ENCODE results near the gene AATF. TPM values are rescaled to one million over a fixed set of nuclear protein-coding genes. Genes with fewer than 3 reads are reported as not detected.

The AATF gene
- total RNA-seq, 1 experiment from 2014 or later = 186 TPM

DNA sequence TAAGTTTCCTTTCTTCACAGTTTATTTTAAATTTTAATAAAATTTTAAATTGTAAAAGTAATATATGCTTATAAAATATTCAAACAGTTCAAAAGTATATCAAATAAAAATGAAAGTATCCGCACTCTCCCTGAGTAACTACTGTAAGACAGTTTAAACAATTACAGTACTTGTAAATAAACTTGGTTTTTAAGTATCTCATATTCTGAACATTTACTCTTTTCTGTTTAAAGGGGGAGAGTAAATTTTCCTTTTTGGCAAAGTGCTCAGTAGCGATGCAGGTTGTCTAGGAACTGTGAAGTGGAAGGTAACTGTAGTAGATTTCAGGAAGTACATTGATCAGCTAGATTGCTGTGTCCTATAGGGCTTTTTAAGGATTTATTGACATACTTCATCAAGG is 28.8 kb downstream of the AATF start:
- DNase-seq = no peak
- H3K27ac Mint-ChIP-seq (ENCODE audit: unreplicated experiment) = no peak overlapping the region
- H3K27me3 Mint-ChIP-seq (ENCODE audit: unreplicated experiment) = no peaks in the 10 kb centered on the region
- H3K36me3 Mint-ChIP-seq (ENCODE audit: insufficient read depth, unreplicated experiment) = no peaks in the 10 kb centered on the region
- TF ChIP-seq, protein P1, sequence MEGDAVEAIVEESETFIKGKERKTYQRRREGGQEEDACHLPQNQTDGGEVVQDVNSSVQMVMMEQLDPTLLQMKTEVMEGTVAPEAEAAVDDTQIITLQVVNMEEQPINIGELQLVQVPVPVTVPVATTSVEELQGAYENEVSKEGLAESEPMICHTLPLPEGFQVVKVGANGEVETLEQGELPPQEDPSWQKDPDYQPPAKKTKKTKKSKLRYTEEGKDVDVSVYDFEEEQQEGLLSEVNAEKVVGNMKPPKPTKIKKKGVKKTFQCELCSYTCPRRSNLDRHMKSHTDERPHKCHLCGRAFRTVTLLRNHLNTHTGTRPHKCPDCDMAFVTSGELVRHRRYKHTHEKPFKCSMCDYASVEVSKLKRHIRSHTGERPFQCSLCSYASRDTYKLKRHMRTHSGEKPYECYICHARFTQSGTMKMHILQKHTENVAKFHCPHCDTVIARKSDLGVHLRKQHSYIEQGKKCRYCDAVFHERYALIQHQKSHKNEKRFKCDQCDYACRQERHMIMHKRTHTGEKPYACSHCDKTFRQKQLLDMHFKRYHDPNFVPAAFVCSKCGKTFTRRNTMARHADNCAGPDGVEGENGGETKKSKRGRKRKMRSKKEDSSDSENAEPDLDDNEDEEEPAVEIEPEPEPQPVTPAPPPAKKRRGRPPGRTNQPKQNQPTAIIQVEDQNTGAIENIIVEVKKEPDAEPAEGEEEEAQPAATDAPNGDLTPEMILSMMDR (IDR thresholded peaks at IDR 0.05; ENCODE audit: unreplicated experiment) = no peak
- BruUV-seq (replicated peaks) = no TSS peak
- H3K9me3 Mint-ChIP-seq (ENCODE audit: low read depth, unreplicated experiment) = no peaks in the 10 kb centered on the region
- CTCF ChIA-PET = no interaction called here
- H3K4me1 Mint-ChIP-seq (ENCODE audit: low read depth, unreplicated experiment) = peaks cover 14% of the 10 kb centered on the region
- intact Hi-C loops (cut with micrococcal nuclease; ENCODE audit: unreplicated experiment) = loop anchor here (10.0 kb wide), 1 partner anchor 193 kb away; no protein-coding TSS in a partner anchor
- no peak overlapping the region for H3K4me3 Mint-ChIP-seq (ENCODE audit: low read depth, unreplicated experiment)

DNA sequence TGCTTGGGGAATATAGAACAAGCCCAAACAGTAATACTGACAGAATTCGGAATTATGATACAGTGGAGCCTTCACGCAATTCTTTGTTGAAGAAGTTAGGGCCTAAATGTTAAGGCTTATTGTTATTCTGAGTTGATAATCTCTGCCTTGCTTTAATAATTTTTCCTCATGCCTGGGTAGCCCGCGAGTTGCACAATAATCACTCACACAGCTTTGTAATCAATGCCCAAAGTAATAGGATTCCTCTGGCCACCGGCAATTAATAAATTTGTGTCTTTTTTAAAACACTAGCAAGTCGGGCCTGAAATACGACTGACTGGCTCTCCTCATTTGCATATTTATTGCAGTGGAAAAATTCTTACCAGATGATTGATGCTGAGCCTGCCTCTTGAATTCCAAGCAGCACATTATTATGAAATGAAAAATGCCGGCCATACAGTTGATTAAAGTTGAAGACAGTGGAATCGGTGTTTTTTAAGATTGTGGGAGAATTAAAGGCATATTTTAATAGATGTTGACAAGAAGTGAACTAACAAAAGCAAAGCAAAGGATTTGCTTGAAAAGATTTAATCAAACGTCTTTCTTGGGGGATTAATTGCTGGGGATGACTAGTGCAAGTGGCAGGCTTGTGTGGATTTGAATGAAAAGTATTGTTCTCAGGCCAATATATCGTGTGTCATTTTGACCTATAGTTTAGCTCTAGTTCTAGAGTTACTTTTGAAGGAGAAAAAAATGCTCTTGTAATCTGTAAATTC is 30.2 kb downstream of the AATF start:
- CTCF ChIA-PET = interaction anchor here (1.5 kb wide), 1 partner anchor 14 kb away, joined by 3 read pairs; no protein-coding TSS in a partner anchor

DNA sequence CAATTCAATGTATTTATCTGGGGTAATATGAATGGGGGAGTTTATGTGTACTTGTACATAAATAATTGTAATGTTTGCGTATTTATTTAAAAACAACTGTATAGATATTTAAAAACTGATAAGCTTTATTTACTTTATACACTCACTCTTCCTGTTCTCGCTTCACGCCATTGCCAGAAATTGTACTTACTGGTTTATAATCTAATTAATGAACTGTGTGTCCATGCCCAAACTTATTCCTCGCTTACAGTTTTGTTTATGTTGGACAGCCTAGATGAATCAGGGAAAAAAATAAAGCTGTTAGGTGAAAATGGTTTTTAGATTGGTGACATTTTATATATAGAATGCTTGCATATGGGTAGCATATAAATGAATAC is 30.8 kb downstream of the AATF start:
- CTCF ChIA-PET = interaction anchor here (1.5 kb wide), 1 partner anchor 14 kb away, joined by 3 read pairs; no protein-coding TSS in a partner anchor
- BruUV-seq (replicated peaks) = no TSS peak
- Mint-ChIP-seq H3K4me3 (ENCODE audit: low read depth, unreplicated experiment) (no peak overlapping the region), H3K9me3 (ENCODE audit: low read depth, unreplicated experiment) (no peaks in the 10 kb centered on the region), H3K27me3 (ENCODE audit: unreplicated experiment) (no peaks in the 10 kb centered on the region), H3K36me3 (ENCODE audit: insufficient read depth, unreplicated experiment) (no peaks in the 10 kb centered on the region), H3K4me1 (ENCODE audit: low read depth, unreplicated experiment) (peaks cover 14% of the 10 kb centered on the region), H3K27ac (ENCODE audit: unreplicated experiment) (no peak overlapping the region)
- intact Hi-C loops (cut with micrococcal nuclease; ENCODE audit: unreplicated experiment) = loop anchor here (10.0 kb wide), 1 partner anchor 195 kb away; no protein-coding TSS in a partner anchor
- no peak for DNase-seq
- TF ChIP-seq, protein P1 (IDR thresholded peaks at IDR 0.05; ENCODE audit: unreplicated experiment) = no peak

More for the DNA sequence above, 30.2 kb downstream of the AATF start:
- H3K4me1 Mint-ChIP-seq (ENCODE audit: low read depth, unreplicated experiment) = peaks cover 14% of the 10 kb centered on the region
- intact Hi-C loops (cut with micrococcal nuclease; ENCODE audit: unreplicated experiment) = loop anchor here (10.0 kb wide), 1 partner anchor 194 kb away; no protein-coding TSS in a partner anchor
- H3K27ac Mint-ChIP-seq (ENCODE audit: unreplicated experiment) = no peak overlapping the region
- H3K4me3 Mint-ChIP-seq (ENCODE audit: low read depth, unreplicated experiment) = no peak overlapping the region
- H3K36me3 Mint-ChIP-seq (ENCODE audit: insufficient read depth, unreplicated experiment) = no peaks in the 10 kb centered on the region
- no peaks in the 10 kb centered on the region for H3K9me3 Mint-ChIP-seq (ENCODE audit: low read depth, unreplicated experiment)
- DNase-seq = no peak
- TF ChIP-seq, protein P1 (IDR thresholded peaks at IDR 0.05; ENCODE audit: unreplicated experiment) = no peak
- H3K27me3 Mint-ChIP-seq (ENCODE audit: unreplicated experiment) = no peaks in the 10 kb centered on the region
- BruUV-seq (replicated peaks) = no TSS peak

DNA sequence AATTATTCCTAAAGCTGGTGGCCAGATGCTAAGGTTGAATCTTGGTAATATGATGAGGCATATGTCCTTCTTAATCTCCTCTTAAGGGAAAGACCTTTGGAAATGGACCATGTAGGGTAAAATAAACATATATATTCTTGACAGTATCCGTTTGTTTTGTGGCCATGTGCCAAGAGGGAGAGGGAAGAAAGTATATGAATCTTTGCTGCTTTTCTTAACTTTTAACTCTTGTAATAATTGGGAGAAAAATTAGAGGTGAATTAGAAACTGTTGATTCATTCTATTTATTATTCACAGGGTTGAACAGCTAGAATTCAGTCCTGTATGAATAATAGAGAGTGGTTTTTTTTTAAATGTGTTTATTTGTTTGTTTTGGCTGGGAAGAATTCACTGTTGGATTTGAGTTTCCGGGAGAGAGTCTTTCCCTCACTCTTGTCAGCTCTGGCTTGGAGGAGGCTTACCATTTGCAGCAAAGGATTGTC is 31.6 kb downstream of the AATF start:
- Mint-ChIP-seq H3K9me3 (ENCODE audit: low read depth, unreplicated experiment) (no peaks in the 10 kb centered on the region), H3K27me3 (ENCODE audit: unreplicated experiment) (no peaks in the 10 kb centered on the region), H3K4me1 (ENCODE audit: low read depth, unreplicated experiment) (peaks cover 14% of the 10 kb centered on the region), H3K4me3 (ENCODE audit: low read depth, unreplicated experiment) (no peak overlapping the region), H3K27ac (ENCODE audit: unreplicated experiment) (no peak overlapping the region), H3K36me3 (ENCODE audit: insufficient read depth, unreplicated experiment) (no peaks in the 10 kb centered on the region)
- no peak for DNase-seq
- no TSS peak for BruUV-seq (replicated peaks)
- intact Hi-C loops (cut with micrococcal nuclease; ENCODE audit: unreplicated experiment) = no loop called here
- TF ChIP-seq, protein P1 (IDR thresholded peaks at IDR 0.05; ENCODE audit: unreplicated experiment) = no peak
- CTCF ChIA-PET = interaction anchor here (0.6 to 1.5 kb wide), 3 partner anchors 13 to 384 kb away, joined by 3 to 4 read pairs (median 3); no protein-coding TSS in a partner anchor

Data from Calu3 (cell line).